ENCODE measurements around the gene PRAMEF5.
"Not testable (repeated sequence)": the region's sequence is repeated elsewhere in the genome, so short reads cannot be mapped to it uniquely, and the experiment has no call there.

Gene PRAMEF5

DNA sequence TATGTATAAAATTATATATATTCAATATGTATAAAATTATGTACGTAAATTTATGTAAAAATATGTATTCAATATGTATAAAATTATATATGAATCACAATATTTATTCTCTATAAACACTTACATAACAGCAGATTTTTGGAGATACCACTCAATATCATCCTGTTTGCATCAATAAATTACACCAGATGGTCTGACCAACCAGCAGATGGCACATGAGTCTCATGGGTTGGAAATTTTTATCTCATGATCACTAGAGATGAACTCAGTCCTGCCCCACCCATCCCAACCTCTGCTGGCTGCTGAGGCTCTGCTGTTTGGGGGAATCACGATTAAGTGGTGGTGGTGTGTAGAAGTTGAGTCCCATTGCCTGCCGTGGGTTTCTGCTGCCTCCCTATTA is 25.6 kb downstream of the PRAMEF5 start:
- DNase-seq, result not testable (repeated sequence)

GRCh38 chr1:13285037-13285436 is 31.0 kb downstream of the PRAMEF5 start, which contains the start of gene PRAMEF8:
TSS of gene PRAMEF8 (minus strand) at chr1:13285137. CDS start at chr1:13284091, 1,046 bp downstream.
- DNase-seq, result not testable (repeated sequence)

DNA sequence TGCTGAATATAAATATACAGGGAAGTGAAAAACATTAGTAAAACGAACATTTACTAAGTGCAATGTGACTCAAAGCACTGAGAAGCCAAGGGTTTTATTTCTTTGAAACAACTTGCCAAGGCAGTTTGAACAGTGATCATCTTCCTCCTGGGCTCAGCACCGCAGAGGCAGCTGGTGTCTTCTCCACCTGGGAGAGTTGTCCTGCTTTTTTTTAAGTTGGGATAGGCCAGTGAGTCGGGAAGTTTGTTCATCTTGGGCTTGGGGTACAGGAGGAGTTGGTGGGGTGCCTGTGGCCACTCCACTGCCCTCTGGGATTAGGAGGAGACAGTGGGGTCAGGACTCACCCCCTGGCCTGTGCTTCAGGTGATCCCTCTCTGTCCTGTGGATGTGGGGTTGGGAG is 35.0 kb downstream of the PRAMEF5 start:
- DNase-seq, result not testable (repeated sequence)

- DNase-seq, result not testable (repeated sequence)
These were observed 43.4 kb downstream of the PRAMEF5 start for GRCh38 chr1:13297216-13297931.

GRCh38 chr1:13298699-13299098 is 44.7 kb downstream of the PRAMEF5 start:
- DNase-seq, result not testable (repeated sequence)

GRCh38 chr1:13302197-13302596 is 48.2 kb downstream of the PRAMEF5 start:
- not testable (repeated sequence) for DNase-seq

DNA sequence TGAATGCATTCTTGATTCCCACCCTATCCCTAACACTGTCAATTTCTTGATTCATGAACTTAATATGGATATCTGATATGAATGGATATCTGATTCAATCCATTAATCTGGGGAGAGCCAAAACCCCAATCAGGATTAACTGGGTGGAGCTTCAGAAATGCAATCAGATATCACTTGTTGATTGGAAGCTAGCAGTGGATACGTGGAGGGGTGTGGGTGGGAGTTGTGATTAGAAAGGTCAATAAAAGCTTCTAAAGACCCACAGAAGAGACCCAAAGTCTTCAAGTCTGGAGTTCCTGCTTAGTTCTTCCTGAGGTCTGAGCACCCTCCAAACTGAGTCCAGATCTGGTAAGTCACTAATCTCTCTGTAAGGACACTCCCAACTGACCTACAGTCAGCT is 49.2 kb downstream of the PRAMEF5 start, which contains the start of gene PRAMEF33:
TSS of gene PRAMEF33 (plus strand) at position 301 of the 400 bp plus-strand sequence. CDS start 2,416 bp downstream, outside the sequence.
- not testable (repeated sequence) for DNase-seq
